GM21526 (cell line): ENCODE results near the gene LIME1.

Experiments
- ATAC-seq: cut with Tn5 transposase; IDR thresholded peaks from one replicate; pipeline ENCODE4 v1.9.1; 2021; ENCODE audit warnings: moderate library complexity; ENCODE audit not compliant: unreplicated experiment, low FRiP score

Gene LIME1

GRCh38 chr20:63736893-63737694, 630 bp downstream of the LIME1 start:
- no peak for ATAC-seq

DNA sequence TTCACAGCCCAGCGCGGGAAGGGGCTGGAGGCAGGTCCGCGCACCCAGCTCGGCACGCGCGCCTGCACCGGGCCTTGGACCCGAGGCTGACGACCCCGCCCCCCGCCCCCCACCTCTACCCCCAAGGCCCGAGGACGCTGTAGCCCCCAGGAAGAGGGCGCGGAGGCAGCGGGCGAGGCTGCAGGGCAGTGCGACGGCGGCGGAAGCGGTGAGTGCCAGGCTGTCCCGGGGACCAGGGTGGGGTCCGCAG, 1.2 kb downstream of the LIME1 start:
- ATAC-seq, result no peak

GRCh38 chr20:63737945-63738686, 1.7 kb downstream of the LIME1 start:
- ATAC-seq, result no peak

- ATAC-seq, result no peak
Measured at GRCh38 chr20:63738687-63739129, 2.2 kb downstream of the LIME1 start.

DNA sequence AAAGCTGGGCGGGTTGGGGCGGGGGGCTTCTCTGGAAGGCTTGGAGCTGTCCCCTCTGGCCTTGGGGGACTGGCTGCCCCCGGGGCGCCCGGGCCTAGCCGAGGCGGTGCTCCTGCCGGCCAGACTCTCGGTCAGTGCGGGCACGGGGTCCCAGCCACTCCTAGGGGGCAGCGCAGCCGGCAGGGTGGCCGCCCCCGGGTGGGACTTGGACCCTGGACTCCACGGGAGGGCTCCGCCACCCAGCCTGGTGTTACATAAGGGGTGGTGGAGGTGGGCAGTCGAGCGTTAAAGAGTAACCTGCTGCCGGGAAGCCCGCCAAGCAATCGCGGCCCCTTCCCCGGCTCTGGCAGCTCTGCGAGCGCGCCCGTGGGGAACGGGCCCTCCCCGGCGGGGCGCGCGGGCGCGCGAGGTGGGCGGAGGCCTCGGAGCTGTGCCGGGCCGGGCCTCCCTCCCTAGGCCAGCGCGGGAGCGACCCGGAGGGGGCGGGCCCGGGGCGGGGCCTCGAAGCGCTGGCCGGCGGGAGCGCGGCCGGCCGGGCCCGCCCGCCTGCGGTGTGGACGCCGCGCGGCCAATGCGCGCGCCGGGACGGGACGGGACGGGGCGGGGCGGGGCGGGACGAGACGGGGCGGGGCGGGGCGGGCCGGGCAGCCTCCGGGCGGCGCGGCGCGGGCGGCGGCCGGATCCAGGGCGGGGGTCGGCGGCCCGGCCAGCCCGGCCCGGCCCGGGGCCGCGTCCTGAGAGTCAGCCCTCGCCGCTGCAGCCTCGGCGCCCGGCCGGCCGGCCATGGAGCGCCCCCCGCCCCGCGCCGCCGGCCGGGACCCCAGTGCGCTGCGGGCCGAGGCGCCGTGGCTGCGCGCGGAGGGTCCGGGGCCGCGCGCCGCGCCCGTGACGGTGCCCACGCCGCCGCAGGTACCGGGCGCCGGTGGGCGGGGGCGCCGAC, 2.9 kb downstream of the LIME1 start, which contains the start of gene SLC2A4RG:
Gene SLC2A4RG (plus strand): TSS at position 647 of the 940 bp plus-strand sequence. CDS start 137 bp downstream, at position 784.
- ATAC-seq, result no peak

GRCh38 chr20:63740070-63740626, 3.7 kb downstream of the LIME1 start:
- no peak for ATAC-seq

DNA sequence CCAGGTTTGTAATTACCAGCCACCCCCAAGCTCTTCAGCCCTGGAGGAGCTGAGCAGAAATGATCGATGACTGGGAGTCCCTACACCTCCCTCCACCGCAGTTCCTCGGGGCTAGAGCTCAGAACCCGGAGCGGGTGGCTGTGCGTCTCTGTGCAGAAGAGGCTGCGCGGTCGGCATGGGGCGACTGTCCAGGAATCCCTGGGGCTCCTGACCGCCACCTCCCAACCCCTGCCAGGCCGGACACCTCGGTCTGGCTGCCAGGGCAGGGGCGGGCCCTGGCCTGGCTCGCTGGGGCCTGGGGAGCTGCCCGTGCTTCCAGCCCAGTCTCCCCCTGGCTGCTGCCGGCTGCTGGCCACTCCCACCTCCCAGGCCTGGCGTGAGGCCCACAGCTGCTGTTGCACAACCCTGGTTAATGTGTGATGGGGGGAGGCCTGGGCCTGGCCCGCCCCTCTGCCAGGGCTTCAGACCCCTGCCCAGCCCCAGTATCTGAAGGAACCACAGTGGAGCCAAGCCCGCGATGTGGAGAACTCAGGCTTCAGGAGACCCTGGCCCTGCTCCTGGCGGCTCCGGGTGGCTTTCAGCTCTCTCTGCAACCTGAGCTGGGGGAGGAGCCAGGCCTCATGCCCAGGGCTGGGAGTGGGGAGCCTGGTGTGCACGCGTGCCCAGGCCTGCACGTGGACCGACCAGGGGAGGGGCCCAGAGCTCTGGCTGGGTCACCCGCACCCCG, 4.3 kb downstream of the LIME1 start:
- no peak for ATAC-seq

DNA sequence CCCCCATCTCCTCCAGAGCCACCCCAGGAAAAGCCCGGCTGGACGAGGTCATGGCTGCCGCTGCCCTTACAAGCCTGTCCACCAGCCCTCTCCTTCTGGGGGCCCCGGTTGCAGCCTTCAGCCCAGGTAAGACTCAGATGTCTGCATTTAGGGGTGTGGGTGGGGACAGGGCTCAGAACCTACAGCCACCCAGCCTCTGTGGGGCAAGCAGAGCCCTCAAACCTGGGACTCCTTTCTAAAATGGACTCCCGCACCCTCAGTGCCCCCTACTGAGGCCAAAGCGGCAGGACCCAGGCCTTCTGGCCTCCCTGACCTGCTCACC, 4.9 kb downstream of the LIME1 start:
- ATAC-seq, result no peak

- no peak for ATAC-seq
Measured at GRCh38 chr20:63741676-63742380, 5.4 kb downstream of the LIME1 start.

- ATAC-seq, result no peak
Measured at GRCh38 chr20:63742381-63743024, 6.0 kb downstream of the LIME1 start.

GRCh38 chr20:63743210-63743970, 6.9 kb downstream of the LIME1 start:
- ATAC-seq, result no peak

DNA sequence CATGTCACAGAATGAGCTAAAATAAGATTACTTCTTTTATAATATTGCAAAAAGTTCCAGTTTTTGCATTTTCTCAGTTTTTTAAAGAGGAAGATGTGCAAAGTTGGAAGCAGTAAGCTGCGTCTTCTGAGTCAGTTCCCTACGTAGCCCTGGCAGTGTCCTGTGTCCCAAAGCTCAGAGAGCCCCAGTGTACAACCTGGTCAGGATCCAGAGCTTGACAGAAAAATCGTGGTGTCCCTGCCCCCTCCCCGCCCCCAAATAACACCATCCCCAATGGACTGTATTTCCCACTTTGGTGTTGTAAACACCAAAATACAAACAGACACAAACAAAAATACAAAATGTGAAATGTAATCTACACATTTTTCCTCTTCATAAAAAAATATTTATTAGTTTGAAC, 7.7 kb downstream of the LIME1 start:
- ATAC-seq, result no peak

- ATAC-seq, result no peak
Measured at GRCh38 chr20:63744574-63745423, 8.3 kb downstream of the LIME1 start.

- no peak for ATAC-seq
Measured at GRCh38 chr20:63745424-63745805, 9.0 kb downstream of the LIME1 start.

DNA sequence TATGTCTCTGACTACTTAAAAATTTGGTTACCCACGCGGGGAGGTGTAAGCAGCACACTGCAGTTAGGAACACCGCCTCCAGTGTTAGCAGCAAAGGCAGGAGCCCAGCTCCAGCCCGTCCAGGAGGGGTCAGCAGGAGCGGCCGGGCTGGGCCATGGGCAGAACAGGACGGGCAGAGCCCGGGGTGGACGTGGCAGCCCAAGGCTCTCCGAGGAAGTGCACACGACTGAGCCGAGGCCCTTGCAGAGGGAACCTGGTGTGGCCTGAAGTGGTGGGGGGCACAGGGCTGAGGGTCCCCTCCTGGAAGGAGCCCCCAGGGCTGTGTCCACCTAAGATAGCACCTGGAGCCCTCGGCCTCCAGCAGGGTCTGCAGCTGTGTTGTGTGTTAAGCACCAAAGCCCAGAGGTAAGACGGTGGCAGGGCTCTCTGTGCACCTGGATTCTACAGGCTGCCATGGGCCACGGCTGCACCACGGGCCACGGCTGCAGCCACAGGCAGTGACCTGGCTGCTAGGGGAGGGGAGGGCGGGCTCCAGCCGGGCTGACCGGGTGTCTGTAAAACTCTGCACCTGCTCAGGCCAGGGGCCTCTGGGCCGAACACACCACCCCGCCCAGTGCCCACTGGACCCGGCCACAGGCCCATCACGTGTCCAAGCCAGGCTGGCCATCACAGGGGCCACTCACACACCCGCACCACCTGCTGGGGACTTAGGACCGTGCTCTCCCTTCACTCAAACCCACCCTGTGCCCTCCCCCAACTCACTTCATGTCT, 9.7 kb downstream of the LIME1 start:
- ATAC-seq, result no peak

- no peak for ATAC-seq
Measured at GRCh38 chr20:63746751-63747315, 10.4 kb downstream of the LIME1 start.
